Measurements from ENCODE around the gene HDGF.

HDGF gene

DNA sequence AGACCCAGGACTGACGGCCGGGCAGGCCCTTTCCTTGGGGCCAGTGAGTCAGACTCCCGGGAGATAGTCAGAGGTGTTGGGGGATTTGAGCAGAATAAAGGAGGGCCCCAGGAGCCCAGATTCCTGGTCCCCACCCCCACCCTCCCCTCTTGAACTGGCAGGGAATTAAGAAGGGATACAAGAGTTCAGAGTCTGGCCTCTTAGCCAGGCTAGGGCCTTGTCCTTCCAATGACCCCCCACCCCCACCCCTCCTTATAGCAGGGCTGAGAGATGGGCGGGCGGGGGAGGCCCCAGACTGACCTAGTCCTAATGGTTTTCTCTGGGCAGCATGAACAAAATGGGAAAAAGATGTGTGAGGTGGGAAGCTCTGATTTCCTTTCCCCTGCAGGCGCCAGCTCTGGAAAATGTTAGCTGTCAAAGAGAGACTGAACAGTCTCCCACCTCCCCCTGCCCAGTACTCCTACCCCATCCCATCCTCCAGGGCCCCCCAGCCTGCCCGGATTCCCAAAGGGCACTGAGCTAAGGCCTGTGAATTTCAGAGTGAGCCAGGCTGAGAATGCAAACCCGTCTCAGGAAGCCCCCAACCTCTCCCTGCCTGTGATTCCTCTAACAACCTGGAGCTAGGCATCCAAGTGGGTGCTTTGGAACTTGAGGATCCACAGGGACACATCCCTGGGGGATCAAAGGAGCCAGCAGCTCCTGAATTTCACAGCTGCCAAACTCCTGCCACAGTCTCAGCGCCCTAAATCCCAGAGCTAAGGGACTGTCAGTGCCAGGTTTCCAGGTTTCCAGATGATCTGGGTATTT lies 40.3 kb downstream of the HDGF start:
- ChIA-PET CTCF (interaction anchor here (0.8 to 27.7 kb wide), 8 partner anchors 9 to 149 kb away, joined by 3 to 597 read pairs (median 6); partner anchors contain the start of genes ISG20L2, METTL25B, NES and NTRK1), POLR2A (no interaction called here)

DNA sequence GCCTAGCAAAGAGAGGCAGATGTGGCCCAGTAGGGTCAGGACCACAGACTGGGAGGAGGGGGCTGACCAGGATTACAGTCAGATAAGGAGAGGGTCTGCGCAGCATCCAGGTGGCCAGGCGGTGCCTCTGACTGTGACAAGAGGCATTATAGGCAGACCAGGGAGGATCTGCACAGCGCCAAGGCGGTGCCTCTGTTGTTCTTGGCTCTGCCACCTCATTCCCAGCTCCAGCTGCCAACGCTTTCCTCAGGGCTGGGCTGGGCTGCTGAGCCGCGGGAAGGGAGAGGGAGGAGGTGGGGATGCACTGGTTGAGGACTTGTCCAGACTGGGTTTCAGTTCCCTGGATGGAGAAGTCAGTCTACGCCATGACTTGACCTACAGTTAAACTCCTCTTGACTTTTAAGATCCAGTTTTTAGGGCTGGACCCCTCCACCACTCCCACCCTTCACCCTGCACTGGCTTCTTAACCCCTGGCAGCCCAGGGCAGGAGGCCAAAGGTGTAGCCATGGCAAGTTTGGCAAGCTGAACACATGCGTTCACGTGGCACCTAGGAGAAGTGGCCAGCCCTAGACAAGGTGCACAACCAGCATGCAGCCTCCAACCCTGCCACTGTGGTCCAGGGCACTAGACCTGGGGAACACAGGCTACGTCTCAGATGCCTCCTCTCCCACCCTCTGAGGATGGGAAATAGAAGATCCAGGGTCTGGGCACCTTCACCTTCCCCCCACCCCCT lies 41.6 kb downstream of the HDGF start:
- DNase-seq (ENCODE audit: extremely low spot score): no peak
- TF ChIP-seq, protein P1, sequence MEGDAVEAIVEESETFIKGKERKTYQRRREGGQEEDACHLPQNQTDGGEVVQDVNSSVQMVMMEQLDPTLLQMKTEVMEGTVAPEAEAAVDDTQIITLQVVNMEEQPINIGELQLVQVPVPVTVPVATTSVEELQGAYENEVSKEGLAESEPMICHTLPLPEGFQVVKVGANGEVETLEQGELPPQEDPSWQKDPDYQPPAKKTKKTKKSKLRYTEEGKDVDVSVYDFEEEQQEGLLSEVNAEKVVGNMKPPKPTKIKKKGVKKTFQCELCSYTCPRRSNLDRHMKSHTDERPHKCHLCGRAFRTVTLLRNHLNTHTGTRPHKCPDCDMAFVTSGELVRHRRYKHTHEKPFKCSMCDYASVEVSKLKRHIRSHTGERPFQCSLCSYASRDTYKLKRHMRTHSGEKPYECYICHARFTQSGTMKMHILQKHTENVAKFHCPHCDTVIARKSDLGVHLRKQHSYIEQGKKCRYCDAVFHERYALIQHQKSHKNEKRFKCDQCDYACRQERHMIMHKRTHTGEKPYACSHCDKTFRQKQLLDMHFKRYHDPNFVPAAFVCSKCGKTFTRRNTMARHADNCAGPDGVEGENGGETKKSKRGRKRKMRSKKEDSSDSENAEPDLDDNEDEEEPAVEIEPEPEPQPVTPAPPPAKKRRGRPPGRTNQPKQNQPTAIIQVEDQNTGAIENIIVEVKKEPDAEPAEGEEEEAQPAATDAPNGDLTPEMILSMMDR (IDR thresholded peaks at IDR 0.05; ENCODE audit: control extremely low read depth, extremely low read depth, low read depth, missing control alignments): no peak
- ChIA-PET POLR2A (no interaction called here), CTCF (interaction anchor here (7.0 to 27.7 kb wide), 4 partner anchors 17 to 51 kb away, joined by 69 to 597 read pairs (median 116); partner anchors contain the start of genes ISG20L2, METTL25B and NES)

More for the DNA sequence above, 40.3 kb downstream of the HDGF start:
- DNase-seq (ENCODE audit: extremely low spot score): no peak
- TF ChIP-seq, protein P1 (IDR thresholded peaks at IDR 0.05; ENCODE audit: control extremely low read depth, extremely low read depth, low read depth, missing control alignments): no peak

DNA sequence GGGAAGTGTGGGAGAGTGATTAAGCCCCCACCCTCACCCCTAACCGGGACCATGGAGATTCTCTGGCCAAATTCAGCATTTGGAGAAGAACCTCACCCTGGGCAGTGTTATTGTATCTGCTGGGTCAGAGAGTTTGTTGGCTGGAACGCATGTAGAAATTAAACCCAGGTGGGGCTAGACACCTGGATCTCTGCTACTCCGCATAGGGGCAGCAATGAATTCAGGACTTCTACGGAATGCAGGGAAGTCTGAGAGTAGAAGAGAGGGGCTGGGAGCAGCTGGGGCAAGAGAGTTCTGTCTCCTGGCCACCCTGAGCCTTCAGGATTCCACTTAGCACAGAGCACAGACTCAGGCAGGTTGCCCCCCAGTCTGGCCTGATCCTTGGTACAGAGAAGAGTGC lies 42.4 kb downstream of the HDGF start:
- ChIA-PET CTCF (interaction anchor here (0.9 to 27.7 kb wide), 5 partner anchors 18 to 151 kb away, joined by 3 to 597 read pairs (median 69); partner anchors contain the start of genes ISG20L2, METTL25B and NES), POLR2A (no interaction called here)
- TF ChIP-seq, protein P1 (IDR thresholded peaks at IDR 0.05; ENCODE audit: control extremely low read depth, extremely low read depth, low read depth, missing control alignments): no peak
- DNase-seq (ENCODE audit: extremely low spot score): no peak

DNA sequence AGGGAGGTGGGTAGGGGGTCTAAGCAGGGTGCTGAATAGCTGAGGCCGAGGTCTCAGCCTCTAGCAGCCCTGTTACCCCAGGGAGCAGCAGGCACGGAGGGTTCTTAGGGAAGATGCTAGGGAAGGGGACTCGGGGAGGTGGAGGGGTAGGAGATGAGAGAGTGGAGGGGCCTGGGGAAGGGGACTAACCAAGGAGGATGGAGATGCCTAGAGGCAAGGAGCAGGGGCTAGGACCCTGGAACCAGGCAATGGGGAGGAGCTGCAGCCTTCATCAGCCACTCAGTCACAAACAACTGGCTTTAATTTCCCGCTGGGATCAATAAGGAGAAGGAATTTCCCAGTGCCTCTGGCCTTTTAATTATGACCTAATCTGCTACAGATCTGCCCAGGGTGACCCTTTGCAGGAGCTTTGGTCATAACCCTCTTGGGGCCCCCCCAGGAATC lies 43.2 kb downstream of the HDGF start:
- TF ChIP-seq, protein P1 (IDR thresholded peaks at IDR 0.05; ENCODE audit: control extremely low read depth, extremely low read depth, low read depth, missing control alignments): no peak
- DNase-seq (ENCODE audit: extremely low spot score): no peak
- CTCF ChIA-PET: interaction anchor here (0.9 to 27.7 kb wide), 5 partner anchors 18 to 152 kb away, joined by 3 to 597 read pairs (median 69); partner anchors contain the start of genes ISG20L2, METTL25B and NES
- POLR2A ChIA-PET: no interaction called here

DNA sequence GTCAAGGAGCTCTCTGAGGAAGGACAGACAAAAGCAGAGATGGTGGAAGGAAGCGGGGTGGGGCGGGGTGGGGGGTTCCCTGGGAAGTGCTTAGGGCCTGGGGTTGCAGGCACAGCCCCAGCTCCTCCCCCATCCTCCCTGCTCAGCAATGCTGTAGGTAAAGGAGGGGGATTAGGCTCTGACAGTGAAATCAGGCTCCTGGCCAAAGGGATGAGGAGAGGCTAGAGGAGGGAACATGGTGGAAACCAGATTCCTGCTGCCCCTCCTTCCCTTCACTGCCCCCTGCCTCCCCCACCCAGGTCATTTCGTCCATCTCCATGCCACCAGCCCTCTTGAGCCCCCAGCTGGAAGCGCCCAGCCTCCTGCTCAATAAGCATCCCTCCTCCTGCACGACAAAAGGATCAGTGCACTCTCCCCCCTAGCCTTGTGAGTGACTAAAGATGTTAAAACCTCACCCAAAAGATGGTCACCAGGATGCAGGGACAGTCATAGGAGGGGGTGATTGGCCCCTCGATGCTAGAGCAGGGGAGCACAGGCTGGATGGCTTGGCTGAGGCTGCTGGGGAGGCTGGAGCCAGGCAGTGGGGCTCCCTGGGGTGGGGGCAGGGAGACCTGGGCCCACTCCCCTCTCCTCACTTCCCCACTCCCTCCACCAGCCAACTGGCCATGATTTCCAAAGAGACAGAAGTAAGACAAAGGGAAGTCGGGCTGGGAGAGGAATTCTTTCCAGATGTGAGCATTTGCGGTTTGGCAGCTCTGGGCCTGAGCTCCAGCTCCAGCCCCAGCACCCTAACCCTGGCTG lies 43.9 kb downstream of the HDGF start:
- POLR2A ChIA-PET: interaction anchor here (0.7 kb wide), 1 partner anchor 15 kb away, joined by 3 read pairs; no protein-coding TSS in a partner anchor
- TF ChIP-seq, protein P1 (IDR thresholded peaks at IDR 0.05; ENCODE audit: control extremely low read depth, extremely low read depth, low read depth, missing control alignments): no peak

More for the DNA sequence above, 43.9 kb downstream of the HDGF start:
- DNase-seq (ENCODE audit: extremely low spot score): no peak
- CTCF ChIA-PET: interaction anchor here (1.5 to 27.7 kb wide), 12 partner anchors 9 to 183 kb away, joined by 4 to 597 read pairs (median 26); partner anchors contain the start of genes INSRR, ISG20L2, METTL25B and NES

Data from GM10248 (cell line).